Glomerular visceral epithelial cell (primary cell): ENCODE results near the gene EXOC2.

Source experiments
- DNase-seq: peaks from one replicate; pipeline ENCODE4 v3.0.0-alpha.2; 2016; ENCODE audit errors: extremely low spot score

Gene EXOC2

DNA sequence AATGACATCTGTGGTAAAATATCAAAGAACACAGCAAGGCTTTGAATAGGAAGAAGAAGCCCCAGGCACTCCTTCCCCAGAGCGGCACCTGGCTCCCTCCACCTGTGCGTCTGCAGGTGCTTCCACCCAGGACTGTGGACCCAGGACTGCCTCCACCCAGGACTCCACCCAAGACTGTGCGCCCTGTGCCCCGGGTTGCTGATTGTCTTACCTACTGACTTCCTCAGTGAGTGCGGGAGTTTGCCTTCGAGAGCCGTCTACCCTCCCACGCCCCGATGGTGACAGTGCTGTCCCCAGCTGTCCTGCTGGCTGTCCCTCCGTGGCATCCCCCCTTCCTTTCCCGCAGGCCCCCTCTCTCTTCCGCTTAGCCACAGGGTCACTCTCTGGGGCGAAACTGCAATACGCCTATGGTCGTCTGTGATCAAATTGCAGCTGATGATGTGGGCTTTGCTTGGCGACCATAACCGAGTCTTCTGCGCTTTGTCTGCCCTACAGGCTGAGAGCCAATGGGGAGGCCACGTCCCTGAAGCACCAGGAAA lies 249.2 kb downstream of the EXOC2 start:
- no peak for DNase-seq

DNA sequence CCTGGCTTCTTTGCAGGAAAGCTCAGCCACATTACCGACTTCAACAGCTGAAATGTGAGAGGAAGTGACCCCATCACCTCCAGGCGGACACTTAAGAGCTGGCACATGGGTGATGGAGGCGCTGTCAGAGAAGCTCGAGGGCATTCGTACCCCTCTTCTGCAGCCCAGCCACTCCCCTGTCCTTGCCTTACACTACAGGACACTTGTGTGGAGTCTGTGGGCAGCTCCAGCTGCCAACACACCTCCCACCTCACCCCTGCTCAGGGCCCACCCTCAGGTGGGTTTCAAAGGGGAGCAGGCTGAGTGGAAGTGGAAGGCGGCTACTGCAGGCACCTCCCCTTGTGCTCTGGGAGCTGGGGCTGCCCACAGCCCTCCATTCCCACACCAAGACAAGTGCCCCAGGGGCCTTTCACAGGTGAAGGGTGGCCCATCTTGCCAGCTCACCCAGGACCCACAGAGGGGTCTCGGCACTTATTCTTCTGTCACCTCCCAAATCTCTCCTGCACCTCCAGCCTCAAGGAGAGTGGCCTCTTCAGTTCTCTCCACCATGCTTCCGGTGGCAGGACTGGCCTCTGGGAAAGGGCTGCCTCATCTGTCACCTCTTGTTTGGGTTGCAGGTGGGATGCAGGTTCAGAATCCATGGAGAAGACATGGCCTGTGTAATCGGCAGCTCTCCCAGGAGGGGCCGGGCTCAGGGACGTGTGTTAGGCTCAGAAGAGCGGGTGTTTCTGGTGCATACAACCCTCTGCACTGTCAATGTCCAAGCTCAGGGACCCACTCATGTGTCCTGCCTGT lies 251.6 kb downstream of the EXOC2 start:
- DNase-seq, result no peak

DNA sequence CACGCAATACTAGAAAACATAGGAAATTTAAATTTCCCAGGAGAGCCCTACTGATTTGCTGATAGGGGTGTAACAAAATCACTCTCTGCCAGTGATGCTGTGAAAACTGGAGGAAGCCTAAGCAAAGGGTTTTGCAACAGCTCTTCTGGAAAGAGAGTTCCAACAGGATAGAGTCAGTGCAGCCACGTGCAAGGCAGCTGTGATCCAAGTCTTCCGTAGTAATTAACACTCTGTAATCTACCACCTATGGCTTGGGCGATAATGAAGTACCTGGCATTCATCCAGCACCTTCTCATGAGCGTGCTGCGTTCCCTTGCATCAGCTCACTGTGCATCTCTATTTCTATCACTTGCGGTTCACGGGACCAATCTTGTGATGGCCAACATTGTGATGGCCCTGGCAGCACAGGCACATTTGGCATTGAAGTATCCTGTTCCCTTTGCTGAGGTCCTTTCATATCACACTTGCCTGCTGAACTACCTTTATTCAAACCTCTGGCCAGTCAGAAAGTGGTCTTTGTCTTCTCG lies 253.2 kb downstream of the EXOC2 start:
- no peak for DNase-seq

DNA sequence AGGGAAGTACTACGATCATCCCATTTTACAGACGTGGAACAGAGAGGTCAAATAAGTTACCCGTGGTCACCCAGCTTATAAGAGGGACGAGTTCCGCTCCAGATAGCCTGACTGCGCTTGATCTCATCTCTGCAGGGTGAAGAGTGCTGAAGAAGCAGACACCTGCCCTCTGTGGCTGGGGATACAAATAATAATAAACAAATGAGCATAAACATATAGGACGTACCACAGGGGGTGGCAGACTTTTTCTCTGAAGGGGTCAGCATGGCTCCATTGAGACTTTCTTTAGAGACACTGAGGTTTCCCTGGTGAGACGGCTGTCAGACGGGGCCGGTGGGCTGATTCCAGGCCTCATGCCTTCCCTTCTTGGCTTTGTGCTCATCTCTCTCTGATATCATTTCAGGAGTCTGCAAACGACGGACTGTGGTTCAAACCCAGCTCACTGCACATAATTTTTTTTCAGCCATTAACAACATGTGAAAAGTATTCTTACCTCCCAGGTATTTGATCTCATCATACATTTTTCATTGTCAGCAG lies 254.2 kb downstream of the EXOC2 start:
- DNase-seq, result no peak

DNA sequence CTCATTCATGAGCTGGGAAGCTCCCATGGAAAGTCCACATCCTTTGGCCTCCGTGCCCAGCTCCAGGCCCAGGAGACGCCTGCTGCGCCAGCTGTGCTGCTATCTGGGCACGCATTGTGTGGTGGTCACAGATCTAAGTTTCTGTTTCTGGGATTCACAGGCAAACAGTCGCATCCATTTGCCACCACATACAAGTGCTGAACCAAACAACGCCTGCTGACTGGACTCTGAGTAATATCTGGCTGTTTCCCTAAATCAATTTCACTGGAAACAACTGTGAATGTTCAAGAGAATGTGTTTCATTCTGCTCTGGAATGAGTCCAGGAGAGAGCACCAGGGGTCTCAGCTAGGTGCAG lies 255.9 kb downstream of the EXOC2 start:
- no peak for DNase-seq

DNA sequence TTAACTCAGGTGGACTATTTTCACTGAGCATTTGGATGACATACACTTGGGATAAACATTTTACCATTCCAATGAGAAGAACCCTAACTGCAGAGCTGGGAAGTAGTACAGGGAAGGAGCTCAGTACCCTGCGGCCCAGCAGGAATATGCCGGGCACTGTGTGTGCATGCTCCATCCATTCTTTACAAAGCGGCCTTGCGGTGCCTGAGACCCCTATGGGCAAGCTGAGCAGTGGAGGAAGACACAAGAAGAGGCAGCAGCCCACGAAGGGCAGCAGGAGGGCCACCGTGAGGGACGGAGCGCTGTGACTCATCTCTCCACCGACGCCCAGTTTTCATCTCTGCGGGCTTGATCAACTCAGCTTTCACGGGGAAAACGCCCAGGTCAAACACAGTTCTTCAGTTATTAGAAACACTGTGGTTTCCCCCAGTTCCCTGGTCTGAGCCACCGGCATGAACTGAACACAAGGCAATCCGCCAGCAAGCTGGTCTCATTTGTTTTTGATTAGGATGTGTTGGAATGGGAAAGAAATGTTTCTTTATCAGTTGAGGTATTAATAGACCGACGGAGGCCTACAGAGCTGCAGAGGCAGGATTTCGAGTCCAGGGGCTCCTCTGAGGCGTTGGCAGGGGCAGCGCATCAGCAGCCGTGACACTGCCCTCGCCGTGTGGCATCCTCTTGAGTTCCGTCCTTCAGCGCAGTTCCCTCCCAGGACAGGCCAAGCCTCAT lies 256.5 kb downstream of the EXOC2 start:
- DNase-seq, result no peak

DNA sequence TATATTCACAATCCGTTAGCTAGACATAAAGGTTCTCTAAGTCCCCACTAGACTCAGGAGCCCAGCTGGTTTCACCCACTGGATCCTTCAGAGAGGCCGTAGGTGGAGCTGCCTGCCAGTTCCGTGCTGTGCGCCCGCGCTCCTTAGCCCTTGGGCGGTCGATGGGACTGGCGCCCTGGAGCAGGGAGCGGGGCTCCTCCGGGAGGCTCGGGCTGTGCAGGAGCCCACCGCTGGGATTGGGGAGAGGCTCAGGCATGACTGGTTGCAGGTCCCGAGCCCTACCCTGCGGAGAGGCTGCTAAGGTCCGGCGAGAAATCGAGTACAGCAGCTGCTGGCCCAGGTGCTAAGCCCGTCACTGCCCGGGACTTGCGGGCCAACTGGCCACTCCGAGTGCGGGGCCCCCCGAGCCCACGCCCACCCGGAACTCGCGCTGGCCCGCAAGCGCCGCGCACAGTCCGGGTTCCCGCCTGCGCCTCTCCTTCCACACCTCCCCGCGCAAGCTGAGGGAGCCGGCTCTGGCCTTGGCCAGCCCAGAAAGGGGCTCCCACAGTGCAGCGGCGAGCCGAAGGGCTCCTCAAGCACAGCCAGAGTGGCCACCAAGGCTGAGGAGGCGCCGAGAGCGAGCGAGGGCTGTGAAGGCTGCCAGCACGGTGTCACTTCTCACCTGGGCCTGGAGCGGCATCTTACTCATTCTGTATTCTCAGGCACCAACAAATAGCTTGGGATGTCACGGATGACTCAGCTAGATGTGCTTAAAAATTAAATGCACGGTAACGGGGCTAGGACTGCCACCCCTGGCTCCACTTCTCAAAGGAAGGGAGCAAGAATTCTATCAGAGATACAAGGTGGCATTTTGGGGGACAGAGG lies 257.3 kb downstream of the EXOC2 start:
- DNase-seq, result no peak
